PFSK-1 (cell line): Measurements from ENCODE around the gene SEZ6.

Experiments used
- FOXP2 ChIP-seq: optimal IDR thresholded peaks from 2 replicates; pipeline ENCODE3; 2011; ENCODE audit warnings: borderline replicate concordance, control low read depth, inconsistent platforms; ENCODE audit not compliant: insufficient read depth; ENCODE audit errors: extremely low read length, extremely low read depth
- POLR2AphosphoS5 ChIP-seq: IDR thresholded peaks from 2 replicates; pipeline ENCODE4 v1.6.1; 2012; ENCODE audit warnings: low read depth, mild to moderate bottlenecking, control low read depth, low read length, moderate library complexity
- SIN3A ChIP-seq: IDR thresholded peaks from 2 replicates; pipeline ENCODE4 v1.6.1; 2012; ENCODE audit warnings: mild to moderate bottlenecking, low read length, moderate library complexity, borderline replicate concordance; ENCODE audit not compliant: insufficient read depth
- TAF1 ChIP-seq: IDR thresholded peaks from 2 replicates; pipeline ENCODE4 v1.6.1; 2012; ENCODE audit warnings: low read length, control low read depth, borderline replicate concordance; ENCODE audit not compliant: insufficient read depth
- TF ChIP-seq, protein P1 (sequence below), 2 experiments: IDR thresholded peaks; 2 replicates each; pipeline versions ENCODE4 v1.6.1 to v1.8.0; 2011 to 2012; ENCODE audit warnings: low read depth in 2 of 2, low read length in 2 of 2, control low read depth in 1 of 2, inconsistent platforms in 1 of 2, mild to moderate bottlenecking in 1 of 2, moderate library complexity in 1 of 2; ENCODE audit not compliant: insufficient read depth in 1 of 2

SEZ6 gene

DNA sequence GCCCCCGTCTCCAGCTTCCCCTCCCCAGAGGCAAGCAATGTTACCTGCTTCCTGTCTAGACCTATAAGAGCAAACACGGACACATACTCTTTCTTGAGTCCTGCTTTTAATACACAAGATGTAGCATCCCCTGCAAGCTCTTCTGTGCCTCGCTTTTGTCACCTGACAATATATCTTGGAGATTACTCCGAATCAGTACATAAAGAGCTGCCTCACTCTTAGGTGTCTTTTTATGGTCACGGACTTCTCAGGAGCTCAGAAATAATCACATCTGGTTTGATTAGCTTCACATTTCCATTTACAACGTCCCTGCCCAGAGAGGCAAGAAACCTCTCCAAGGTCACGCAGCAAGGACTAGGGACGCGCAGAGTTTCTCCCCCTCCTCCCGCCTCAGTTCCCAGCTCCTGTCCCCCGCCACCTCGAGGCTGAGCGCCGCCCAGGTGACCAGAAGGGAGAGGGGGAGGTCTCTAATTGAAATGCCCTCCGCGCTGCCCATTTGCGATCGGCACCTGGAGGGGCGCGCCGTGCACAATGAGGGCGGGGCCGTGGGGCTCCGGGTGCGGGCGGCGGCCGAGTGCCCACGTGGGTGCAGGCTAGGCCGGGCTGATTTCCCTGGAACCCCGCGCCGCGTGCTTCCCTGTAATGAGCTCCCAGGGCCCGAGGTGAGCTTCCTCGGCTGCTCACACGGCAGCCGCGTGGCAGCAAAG is 13.8 kb upstream of the SEZ6 start:
- TF ChIP-seq TAF1 (no peak), SIN3A (no peak), POLR2AphosphoS5 (no peak), FOXP2 (no peak)
- TF ChIP-seq, protein P1, sequence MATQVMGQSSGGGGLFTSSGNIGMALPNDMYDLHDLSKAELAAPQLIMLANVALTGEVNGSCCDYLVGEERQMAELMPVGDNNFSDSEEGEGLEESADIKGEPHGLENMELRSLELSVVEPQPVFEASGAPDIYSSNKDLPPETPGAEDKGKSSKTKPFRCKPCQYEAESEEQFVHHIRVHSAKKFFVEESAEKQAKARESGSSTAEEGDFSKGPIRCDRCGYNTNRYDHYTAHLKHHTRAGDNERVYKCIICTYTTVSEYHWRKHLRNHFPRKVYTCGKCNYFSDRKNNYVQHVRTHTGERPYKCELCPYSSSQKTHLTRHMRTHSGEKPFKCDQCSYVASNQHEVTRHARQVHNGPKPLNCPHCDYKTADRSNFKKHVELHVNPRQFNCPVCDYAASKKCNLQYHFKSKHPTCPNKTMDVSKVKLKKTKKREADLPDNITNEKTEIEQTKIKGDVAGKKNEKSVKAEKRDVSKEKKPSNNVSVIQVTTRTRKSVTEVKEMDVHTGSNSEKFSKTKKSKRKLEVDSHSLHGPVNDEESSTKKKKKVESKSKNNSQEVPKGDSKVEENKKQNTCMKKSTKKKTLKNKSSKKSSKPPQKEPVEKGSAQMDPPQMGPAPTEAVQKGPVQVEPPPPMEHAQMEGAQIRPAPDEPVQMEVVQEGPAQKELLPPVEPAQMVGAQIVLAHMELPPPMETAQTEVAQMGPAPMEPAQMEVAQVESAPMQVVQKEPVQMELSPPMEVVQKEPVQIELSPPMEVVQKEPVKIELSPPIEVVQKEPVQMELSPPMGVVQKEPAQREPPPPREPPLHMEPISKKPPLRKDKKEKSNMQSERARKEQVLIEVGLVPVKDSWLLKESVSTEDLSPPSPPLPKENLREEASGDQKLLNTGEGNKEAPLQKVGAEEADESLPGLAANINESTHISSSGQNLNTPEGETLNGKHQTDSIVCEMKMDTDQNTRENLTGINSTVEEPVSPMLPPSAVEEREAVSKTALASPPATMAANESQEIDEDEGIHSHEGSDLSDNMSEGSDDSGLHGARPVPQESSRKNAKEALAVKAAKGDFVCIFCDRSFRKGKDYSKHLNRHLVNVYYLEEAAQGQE (IDR thresholded peaks at IDR 0.05; ENCODE audit: insufficient read depth in 1 of 2, low read depth in 2 of 2, low read length in 2 of 2), result no peak

DNA sequence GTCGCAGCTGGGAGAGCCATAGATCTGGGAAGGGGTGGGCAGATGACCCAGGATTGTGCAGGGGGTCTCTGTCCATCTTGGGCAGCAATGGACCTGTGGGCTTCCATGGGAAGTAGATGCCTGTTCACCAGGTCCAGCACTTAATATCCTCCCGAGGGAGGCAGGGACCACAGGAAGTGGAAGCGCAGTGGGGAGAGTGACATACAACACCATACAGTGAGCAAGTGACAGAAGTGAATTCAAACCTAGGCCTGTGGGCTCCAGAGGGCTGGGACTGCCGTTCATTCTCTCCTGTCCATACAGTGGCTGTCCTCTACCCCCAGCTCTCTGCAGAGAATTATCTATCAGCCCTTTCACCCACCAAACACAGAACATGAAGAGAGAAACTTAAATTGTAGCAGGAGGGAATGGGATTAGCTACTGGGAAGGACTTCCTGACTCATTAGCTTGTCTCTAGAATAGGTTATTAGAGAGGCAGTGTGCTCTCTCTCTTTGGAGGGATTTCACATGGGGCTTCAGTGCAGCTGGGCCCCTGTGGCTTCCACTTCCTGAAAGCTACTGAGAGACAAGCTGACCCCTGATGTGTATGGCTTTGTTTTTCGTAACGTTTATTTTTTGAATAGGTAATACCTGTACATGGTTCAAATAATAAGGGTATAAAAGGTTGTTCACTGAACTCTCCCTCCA is 13.1 kb upstream of the SEZ6 start:
- TF ChIP-seq FOXP2, result no peak

DNA sequence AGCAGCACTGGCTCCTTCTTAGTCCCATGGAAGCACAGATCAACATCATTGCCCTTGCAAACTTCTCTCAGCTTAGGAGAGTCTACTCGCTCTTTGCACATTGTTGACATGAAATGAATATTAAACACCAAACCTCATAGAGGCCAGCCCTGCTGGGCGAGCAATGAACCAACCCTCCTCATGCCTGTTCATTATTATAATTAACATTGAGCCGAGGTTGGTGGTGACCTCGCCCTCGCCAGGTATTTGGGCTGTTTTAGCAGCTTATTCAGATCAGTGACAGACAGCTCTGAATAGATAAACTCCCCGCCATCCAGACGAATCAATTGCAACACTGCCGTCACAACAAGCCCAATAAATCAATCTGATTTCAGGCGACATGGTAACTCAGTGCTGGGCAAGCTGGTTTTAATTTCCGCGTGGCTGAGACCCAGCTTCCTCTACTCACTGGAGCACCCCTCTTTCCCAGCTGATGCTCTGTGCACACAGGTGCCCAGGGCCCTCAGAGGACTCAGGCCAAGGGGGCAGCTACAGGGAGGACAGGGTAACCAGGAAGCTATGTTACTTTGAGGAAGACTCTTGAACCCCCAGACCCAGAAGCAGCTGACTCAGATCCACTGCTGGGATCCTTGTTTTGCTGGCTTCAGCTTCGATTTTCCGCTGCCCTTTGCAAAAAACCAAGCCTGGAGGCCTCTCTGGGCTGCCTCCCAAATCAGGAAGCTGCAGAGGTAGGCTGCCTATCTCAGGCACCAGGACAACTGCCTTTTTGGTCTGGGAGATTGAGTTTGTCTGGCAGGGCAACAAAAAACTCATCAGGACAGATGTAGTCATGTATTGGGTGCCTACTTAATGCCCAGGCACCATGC is 10.7 kb upstream of the SEZ6 start:
- TF ChIP-seq, protein P1 (IDR thresholded peaks at IDR 0.05; ENCODE audit: insufficient read depth in 1 of 2, low read depth in 2 of 2, low read length in 2 of 2), result no peak
- TF ChIP-seq FOXP2 (no peak), POLR2AphosphoS5 (no peak), TAF1 (no peak), SIN3A (no peak)

DNA sequence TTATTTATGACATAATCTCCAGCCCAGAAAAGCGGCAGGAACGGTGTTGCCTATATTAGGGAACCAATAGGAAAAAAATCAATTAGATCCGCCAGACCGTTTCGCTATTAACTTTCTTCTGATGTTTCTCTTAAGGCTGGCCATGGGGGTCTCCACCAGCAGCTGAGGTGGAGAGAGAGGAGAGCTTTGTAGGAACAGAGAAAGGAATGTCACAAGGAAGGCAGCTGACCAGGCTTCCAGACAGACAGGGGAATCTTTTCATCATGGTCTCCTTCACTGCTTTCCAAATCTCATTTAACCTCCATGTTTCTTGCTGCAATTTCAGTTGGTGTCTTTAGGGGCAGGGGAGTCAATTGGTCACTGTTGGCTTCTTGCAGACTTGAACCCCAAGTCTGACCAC is 8.9 kb upstream of the SEZ6 start:
- TF ChIP-seq POLR2AphosphoS5 (no peak), TAF1 (no peak), FOXP2 (no peak), SIN3A (no peak)
- TF ChIP-seq, protein P1 (IDR thresholded peaks at IDR 0.05; ENCODE audit: insufficient read depth in 1 of 2, low read depth in 2 of 2, low read length in 2 of 2), result no peak

DNA sequence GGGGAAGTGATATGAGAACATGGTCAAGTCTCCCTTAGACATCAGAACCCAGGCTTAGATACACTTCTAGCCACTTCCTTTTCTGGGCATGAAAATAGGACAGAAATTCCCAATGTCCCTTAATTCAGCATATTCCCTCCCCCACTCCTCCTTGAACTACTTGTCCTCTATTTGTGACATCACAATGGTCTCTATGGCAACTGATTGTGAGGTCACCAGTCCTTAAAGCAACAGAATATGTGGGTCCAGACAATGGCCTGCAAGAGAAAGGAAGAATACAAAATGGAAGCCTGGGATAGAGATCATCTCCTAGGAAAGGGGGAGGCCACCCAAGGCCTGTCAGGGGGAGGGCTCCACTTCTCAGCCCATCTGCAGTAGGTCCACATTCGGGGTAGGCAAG is 6.7 kb upstream of the SEZ6 start:
- TF ChIP-seq, protein P1 (IDR thresholded peaks at IDR 0.05; ENCODE audit: insufficient read depth in 1 of 2, low read depth in 2 of 2, low read length in 2 of 2), result no peak
- TF ChIP-seq SIN3A, result no peak
